Measurements from ENCODE around the gene TMEM179. TPM values are rescaled to one million over a fixed set of nuclear protein-coding genes. Genes with fewer than 3 reads are reported as not detected.

The TMEM179 gene
- polyA plus RNA-seq, 1 experiment = 0.10 TPM

DNA sequence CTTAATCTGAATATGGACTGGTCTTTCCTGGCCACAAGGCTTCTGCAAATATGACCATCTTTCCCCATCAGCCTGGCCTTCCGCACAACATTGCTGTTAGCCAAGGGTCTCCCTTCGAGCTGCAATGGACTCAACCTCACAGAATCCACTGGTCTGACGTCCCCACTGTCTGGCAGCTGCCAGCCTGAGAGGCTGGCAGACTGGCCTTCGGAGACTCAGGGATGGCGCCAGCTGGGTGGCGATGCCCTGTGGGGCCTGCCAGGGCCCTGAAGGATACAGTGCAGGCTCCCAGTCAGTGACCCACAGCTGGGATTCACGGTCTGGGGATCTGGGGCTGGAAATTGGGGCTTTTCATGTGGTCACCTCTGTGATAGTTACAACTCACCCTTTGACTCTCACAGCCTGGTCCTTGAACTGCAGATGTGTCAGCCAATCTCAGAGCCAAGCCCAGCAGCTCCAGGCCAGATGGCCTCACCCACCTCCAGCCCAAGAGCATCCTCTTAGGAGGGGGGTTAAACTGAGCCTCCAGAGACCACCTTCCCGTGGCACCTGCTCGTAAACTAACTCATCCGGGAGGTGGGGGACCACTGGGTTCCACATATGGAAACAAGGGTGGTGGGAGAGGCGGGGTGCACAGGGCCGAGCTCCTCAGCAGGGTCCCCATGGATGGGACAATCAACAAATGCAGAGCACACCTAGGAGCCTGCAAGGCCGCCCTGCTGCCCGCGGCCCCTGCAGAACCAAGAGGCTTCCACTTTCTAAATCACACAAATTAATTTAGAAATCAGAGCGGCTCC, 46.1 kb downstream of the TMEM179 start:
- POLR2A ChIA-PET = no interaction called here
- CTCF ChIA-PET = no interaction called here
- TF ChIP-seq, protein P1, sequence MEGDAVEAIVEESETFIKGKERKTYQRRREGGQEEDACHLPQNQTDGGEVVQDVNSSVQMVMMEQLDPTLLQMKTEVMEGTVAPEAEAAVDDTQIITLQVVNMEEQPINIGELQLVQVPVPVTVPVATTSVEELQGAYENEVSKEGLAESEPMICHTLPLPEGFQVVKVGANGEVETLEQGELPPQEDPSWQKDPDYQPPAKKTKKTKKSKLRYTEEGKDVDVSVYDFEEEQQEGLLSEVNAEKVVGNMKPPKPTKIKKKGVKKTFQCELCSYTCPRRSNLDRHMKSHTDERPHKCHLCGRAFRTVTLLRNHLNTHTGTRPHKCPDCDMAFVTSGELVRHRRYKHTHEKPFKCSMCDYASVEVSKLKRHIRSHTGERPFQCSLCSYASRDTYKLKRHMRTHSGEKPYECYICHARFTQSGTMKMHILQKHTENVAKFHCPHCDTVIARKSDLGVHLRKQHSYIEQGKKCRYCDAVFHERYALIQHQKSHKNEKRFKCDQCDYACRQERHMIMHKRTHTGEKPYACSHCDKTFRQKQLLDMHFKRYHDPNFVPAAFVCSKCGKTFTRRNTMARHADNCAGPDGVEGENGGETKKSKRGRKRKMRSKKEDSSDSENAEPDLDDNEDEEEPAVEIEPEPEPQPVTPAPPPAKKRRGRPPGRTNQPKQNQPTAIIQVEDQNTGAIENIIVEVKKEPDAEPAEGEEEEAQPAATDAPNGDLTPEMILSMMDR (IDR thresholded peaks at IDR 0.05; ENCODE audit: low read depth, low read length) = no peak

DNA sequence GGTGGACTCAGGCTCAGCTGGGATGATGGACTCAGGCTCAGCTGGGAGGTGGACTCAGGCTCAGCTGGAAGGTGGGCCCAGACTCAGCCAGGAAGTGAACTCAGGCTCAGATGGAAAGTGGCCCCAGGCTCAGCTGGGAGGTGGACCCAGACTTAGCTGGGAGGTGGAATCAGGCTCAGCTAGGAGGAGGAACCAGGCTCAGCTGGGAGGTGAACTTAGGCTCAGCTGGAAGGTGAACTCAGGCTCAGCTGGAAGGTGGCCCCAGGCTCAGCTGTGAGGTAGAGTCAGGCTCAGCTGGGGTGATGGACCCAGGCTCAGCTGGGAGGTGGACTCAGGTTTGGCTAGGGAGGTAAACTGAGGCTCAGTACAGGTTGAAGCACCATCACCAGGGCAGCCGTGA, 46.8 kb downstream of the TMEM179 start:
- ChIA-PET CTCF (no interaction called here), POLR2A (no interaction called here)
- Histone ChIP-seq H3K27me3 (ENCODE audit: control insufficient read depth, insufficient read depth, low read length) (peaks cover 3% of the 10 kb centered on the region), H3K9me3 (ENCODE audit: control insufficient read depth, insufficient read depth, low read length) (no peaks in the 10 kb centered on the region), H3K27ac (ENCODE audit: low read depth, low read length) (no peak overlapping the region), H3K4me3 (ENCODE audit: low read depth, low read length) (no peak overlapping the region)
- DNase-seq (ENCODE audit: low read depth, low spot score) = no peak
- TF ChIP-seq, protein P1 (IDR thresholded peaks at IDR 0.05; ENCODE audit: low read depth, low read length) = no peak

More for the DNA sequence above, 46.1 kb downstream of the TMEM179 start:
- no peak overlapping the region for H3K4me3 ChIP-seq (ENCODE audit: low read depth, low read length)
- no peak for DNase-seq (ENCODE audit: low read depth, low spot score)
- no peaks in the 10 kb centered on the region for H3K9me3 ChIP-seq (ENCODE audit: control insufficient read depth, insufficient read depth, low read length)
- peaks cover 3% of the 10 kb centered on the region for H3K27me3 ChIP-seq (ENCODE audit: control insufficient read depth, insufficient read depth, low read length)
- H3K27ac ChIP-seq (ENCODE audit: low read depth, low read length) = no peak overlapping the region

DNA sequence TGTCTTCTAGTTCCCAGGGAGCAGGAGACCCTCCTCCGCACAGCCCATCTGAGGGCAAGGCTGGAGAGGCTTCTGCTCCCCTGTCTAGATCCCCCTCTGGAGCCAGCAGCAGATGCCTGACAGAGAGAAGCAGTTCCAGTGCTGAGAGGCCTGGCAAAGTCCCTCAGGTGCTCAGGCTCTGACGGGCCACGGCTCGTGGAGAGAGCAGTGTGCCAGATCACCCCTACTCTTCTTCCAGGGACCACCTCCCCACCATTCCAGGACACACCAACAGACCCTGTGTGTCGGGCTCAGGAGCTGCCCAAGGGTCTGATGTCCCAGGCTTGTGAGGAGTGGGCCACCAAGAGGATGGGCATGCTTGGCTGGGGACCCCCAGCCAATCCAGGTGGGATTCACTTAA, 47.5 kb downstream of the TMEM179 start:
- DNase-seq (ENCODE audit: low read depth, low spot score) = no peak
- H3K4me3 ChIP-seq (ENCODE audit: low read depth, low read length) = no peak overlapping the region
- TF ChIP-seq, protein P1 (IDR thresholded peaks at IDR 0.05; ENCODE audit: low read depth, low read length) = no peak
- CTCF ChIA-PET = no interaction called here
- peaks cover 3% of the 10 kb centered on the region for H3K27me3 ChIP-seq (ENCODE audit: control insufficient read depth, insufficient read depth, low read length)
- no peak overlapping the region for H3K27ac ChIP-seq (ENCODE audit: low read depth, low read length)
- H3K9me3 ChIP-seq (ENCODE audit: control insufficient read depth, insufficient read depth, low read length) = no peaks in the 10 kb centered on the region
- POLR2A ChIA-PET = no interaction called here

DNA sequence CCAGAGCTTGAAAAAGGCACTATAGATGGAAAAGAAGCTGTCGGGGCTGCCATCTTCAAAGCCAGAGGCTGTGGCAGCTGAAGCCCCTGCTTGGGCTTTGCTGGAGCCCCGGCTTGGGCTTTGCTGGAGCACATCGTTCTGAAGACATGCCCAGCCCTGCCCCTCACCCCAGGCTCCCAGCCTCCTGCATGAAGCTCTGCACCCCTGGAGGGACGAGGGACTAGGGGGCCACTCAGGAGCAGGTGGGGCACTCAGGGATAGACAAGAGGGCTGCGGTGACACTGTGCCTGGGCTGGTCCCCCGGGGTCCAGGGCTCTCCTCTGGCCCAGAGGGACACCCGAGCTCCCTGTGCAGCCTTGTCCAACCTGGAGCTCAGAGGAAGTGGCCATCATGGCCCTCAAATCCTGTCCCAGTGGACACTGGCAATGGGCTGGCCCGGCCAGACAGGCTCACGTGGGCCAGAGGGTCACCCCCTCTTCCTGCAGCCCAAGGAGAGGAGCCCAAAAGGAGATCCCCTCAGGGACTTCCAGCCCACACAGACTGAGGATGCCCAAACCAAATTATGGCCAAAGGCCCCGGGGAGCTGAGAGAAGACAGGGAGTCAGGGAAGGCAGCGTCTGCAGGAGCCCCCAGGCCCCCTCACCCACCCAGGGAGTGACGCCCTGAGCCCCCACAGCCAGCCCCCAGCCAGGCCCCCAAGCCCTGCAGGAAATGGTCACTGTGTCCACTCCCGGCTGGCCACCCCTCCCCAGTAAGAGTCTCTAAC, 48.1 kb downstream of the TMEM179 start:
- TF ChIP-seq, protein P1 (IDR thresholded peaks at IDR 0.05; ENCODE audit: low read depth, low read length) = no peak
- no peaks in the 10 kb centered on the region for H3K9me3 ChIP-seq (ENCODE audit: control insufficient read depth, insufficient read depth, low read length)
- POLR2A ChIA-PET = no interaction called here
- peaks cover 3% of the 10 kb centered on the region for H3K27me3 ChIP-seq (ENCODE audit: control insufficient read depth, insufficient read depth, low read length)
- H3K27ac ChIP-seq (ENCODE audit: low read depth, low read length) = no peak overlapping the region
- DNase-seq (ENCODE audit: low read depth, low spot score) = no peak
- no peak overlapping the region for H3K4me3 ChIP-seq (ENCODE audit: low read depth, low read length)
- CTCF ChIA-PET = no interaction called here

Measured in AG04450 (cell line).